CD4-positive, alpha-beta memory T cell (primary cell): ENCODE results near the gene STAC2. TPM values are rescaled to one million over a fixed set of nuclear protein-coding genes. Genes with fewer than 3 reads are reported as not detected.

Source experiments
- CTCF ChIA-PET: fragments of 350-600 bp; sonication (Branson Sonifier 250); formaldehyde crosslinking; loops from one replicate; lab custom pipeline; 2021; ENCODE audit warnings: inconsistent platforms; ENCODE audit not compliant: partially characterized antibody; lab: Charles Lee
- POLR2A ChIA-PET: fragments of 350-600 bp; sonication (Branson Sonifier 250); formaldehyde crosslinking; loops from one replicate; lab custom pipeline; 2021; ENCODE audit not compliant: partially characterized antibody; lab: Charles Lee
- DNase-seq, 5 donors: peaks; one replicate each; pipeline versions ENCODE4 v3.0.0 to v3.0.0-alpha.2; 2020 to 2022; ENCODE audit warnings: mixed read lengths in 1 of 5
- H3K27ac ChIP-seq: one replicate; pipeline ENCODE4 v1.7.0; 2013; ENCODE audit warnings: low read depth, low read length
- H3K27me3 ChIP-seq: 2 replicates; pipeline ENCODE4 v1.7.0; 2013; ENCODE audit warnings: mild to moderate bottlenecking, low read length, moderate library complexity; ENCODE audit not compliant: insufficient read depth
- H3K36me3 ChIP-seq: 2 replicates; pipeline ENCODE4 v1.7.0; 2013; ENCODE audit warnings: mild to moderate bottlenecking, low read length, moderate library complexity; ENCODE audit not compliant: insufficient read depth
- H3K4me1 ChIP-seq: 2 replicates; pipeline ENCODE4 v1.7.0; 2013; ENCODE audit warnings: mild to moderate bottlenecking, low read length, moderate library complexity; ENCODE audit not compliant: insufficient read depth
- H3K4me3 ChIP-seq, 2 donors: one replicate each; pipeline ENCODE4 v1.7.0; 2013; ENCODE audit warnings: low read length in 2 of 2, mild to moderate bottlenecking in 1 of 2
- H3K9me3 ChIP-seq, 2 donors: one replicate each; pipeline ENCODE4 v1.7.0; 2013; ENCODE audit warnings: low read length in 2 of 2, control low read depth in 1 of 2; ENCODE audit not compliant: control insufficient read depth in 1 of 2
- H3K27ac Mint-ChIP-seq, 7 donors: one replicate each; pipeline ENCODE4 v1.8.0; 2020 to 2021; ENCODE audit warnings: mixed read lengths in 7 of 7, mild to moderate bottlenecking in 6 of 7, inconsistent platforms in 3 of 7, moderate library complexity in 3 of 7
- H3K27me3 Mint-ChIP-seq, 2 donors: one replicate each; pipeline ENCODE4 v1.8.0; 2020 to 2021; ENCODE audit warnings: mixed read lengths in 2 of 2
- H3K36me3 Mint-ChIP-seq, 2 donors: one replicate each; pipeline ENCODE4 v1.8.0; 2020 to 2021; ENCODE audit warnings: mixed read lengths in 2 of 2, inconsistent platforms in 1 of 2, mild to moderate bottlenecking in 1 of 2
- H3K4me1 Mint-ChIP-seq, 4 donors: one replicate each; pipeline ENCODE4 v1.8.0; 2020 to 2021; ENCODE audit warnings: mixed read lengths in 4 of 4, mild to moderate bottlenecking in 1 of 4
- H3K4me3 Mint-ChIP-seq, 8 donors: one replicate each; pipeline ENCODE4 v1.8.0; 2020 to 2021; ENCODE audit warnings: mixed read lengths in 8 of 8, mild to moderate bottlenecking in 7 of 8, moderate library complexity in 6 of 8, inconsistent platforms in 3 of 8
- H3K9me3 Mint-ChIP-seq, 8 donors: one replicate each; pipeline ENCODE4 v1.8.0; 2020 to 2021; ENCODE audit warnings: mixed read lengths in 8 of 8, mild to moderate bottlenecking in 5 of 8, inconsistent platforms in 3 of 8, moderate library complexity in 1 of 8
- intact Hi-C: fragments of 100-400 bp; cut with micrococcal nuclease; formaldehyde crosslinking; loops from one replicate; pipeline ENCODE4 v1.15.1; 2023
- polyA plus RNA-seq, 2 donors: library from polyadenylated mRNA; unstranded; fragments of 300-500 nt; fragmentation: Illumina TruSeq; gene quantifications; one replicate each; pipeline ENCODE4 v1.2.3, GENCODE V29; 2021
- total RNA-seq, 2 experiments: library from RNA; stranded (reverse); gene quantifications; one replicate each; pipeline ENCODE4 v1.2.3, GENCODE V29; 2021

Gene STAC2
- total and polyA plus RNA-seq, 4 experiments from 2014 or later = not detected

DNA sequence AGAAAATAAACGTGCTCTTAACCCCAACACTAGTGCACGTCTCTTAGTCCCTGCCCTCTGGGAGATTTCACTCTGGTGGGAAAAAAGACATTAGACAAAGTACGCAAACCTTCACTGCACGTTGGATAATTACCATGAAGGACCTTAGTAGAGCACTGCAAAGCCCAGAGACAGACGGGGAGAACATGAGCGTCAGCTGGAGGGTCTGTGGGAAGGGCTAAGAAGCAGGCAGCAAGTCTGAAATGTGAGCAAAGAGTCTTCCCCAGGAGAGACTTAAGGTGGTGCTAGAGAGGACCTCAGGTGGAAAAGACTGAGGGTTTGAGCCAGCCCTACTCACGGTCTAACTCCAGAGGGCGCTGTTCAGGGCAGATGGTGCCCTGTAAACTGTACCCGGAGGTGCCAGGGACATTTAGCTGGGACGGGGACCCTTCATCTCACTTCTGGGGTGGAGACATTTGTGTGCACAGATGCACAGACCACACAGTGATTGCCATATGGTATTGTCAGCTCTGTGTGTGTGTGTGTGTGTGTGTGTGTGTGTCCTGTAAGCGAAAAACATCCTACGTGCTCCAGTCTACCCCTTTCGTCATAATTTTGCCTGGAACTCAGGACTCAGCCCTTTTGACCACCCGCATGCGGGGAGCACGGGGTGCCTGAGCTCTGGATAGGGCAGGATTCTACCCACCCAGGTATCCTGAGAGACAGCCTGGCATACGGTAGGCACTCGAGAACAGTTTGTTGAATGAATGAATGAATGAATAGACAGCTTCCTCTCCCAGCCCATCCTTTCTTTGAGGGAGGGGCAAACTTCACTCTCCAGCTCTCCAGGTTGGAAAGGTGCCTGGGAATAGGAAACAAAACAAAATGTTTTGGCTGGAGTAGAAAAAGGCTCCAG lies 10.1 kb upstream of the STAC2 start:
- Mint-ChIP-seq H3K27me3 (peaks cover 4 to 11% of the 10 kb centered on the region in 2 donors), H3K36me3 (no peaks in the 10 kb centered on the region), H3K27ac (peak overlapping the region; percentile 61 to 93 (median 82)), H3K4me1 (peaks cover 31 to 45% (median 38%) of the 10 kb centered on the region in 4 donors), H3K9me3 (peaks cover 0 to 1% (median 0%) of the 10 kb centered on the region in 8 donors), H3K4me3 (peak overlapping the region in 2 of 8 donors; percentile 50 to 73)
- POLR2A ChIA-PET = interaction anchor here (0.8 to 1.7 kb wide), 5 partner anchors 9 to 82 kb away, joined by 3 to 6 read pairs (median 5); partner anchors contain the start of genes RPL19 and STAC2
- H3K9me3 ChIP-seq = no peaks in the 10 kb centered on the region
- no peaks in the 10 kb centered on the region for H3K27me3 ChIP-seq
- H3K36me3 ChIP-seq = no peaks in the 10 kb centered on the region
- peak; percentile 53 to 66 (median 56) for DNase-seq
- intact Hi-C loops = loop anchor here (1.0 to 5.0 kb wide), 2 partner anchors 8 to 39 kb away; partner anchors contain the start of gene CACNB1
- H3K4me3 ChIP-seq = no peak overlapping the region
- CTCF ChIA-PET = interaction anchor here (0.6 to 21.0 kb wide), 11 partner anchors 11 to 444 kb away, joined by 3 to 554 read pairs (median 4); partner anchors contain the start of genes ARL5C and RPL19
- H3K4me1 ChIP-seq = peaks cover 43% of the 10 kb centered on the region
- H3K27ac ChIP-seq = no peak overlapping the region

DNA sequence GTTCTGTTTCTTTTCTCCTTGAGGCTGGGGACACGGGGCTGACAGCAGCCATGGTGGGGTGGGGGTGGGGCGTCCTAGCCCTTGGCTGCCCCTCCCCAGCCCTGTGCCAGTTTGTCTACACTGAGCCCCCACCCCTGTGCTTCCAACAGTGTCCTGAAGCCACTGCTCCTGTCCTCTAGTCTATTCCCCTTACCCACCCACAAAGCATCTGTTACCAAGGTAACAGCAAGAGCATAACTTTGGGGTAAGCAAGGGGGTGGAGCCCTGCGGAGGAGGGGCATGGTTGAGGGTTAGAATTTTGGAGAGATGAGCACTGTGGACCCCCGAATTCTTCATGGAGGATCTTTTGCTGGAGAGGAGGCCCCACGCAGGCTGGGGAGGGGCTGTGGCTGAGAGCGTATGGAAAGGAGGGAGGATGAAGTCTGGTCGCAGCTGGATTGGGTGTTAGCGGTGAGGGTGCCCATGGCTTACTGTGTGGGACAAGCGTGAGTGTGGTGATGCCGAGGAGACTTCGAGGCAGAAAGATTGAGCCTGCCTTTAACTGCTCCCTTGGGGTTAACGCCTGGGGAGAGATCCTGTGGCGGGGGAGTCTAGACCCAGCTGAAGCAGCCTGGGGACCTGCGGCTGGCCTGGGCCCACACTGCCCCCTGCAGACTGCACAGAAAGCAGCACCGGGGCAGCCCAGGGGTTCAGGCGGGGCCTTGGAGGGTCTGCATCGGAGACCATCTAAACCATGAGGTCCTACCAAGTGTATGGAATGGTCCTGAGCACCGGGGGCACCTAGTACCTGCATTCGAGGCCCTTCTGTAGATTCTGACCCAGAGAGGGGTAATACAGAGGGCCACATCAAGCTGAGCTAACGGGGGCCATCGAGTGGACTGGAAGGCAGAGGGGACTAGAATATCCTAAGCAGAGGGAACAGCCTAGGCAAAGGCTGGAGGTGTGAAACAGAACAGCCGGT lies 6.1 kb upstream of the STAC2 start:
- ChIA-PET CTCF (interaction anchor here (0.6 to 21.0 kb wide), 19 partner anchors 7 to 408 kb away, joined by 3 to 554 read pairs (median 3); partner anchors contain the start of genes PLXDC1 and RPL19), POLR2A (interaction anchor here (1.0 to 1.8 kb wide), 4 partner anchors 23 to 78 kb away, joined by 3 to 6 read pairs (median 4); partner anchors contain the start of gene RPL19)
- peak; percentile 47 to 71 (median 56) for DNase-seq
- Histone ChIP-seq H3K27me3 (peaks cover 6% of the 10 kb centered on the region), H3K4me1 (peaks cover 18% of the 10 kb centered on the region), H3K36me3 (no peaks in the 10 kb centered on the region), H3K9me3 (no peaks in the 10 kb centered on the region), H3K4me3 (no peak overlapping the region), H3K27ac (no peak overlapping the region)
- Mint-ChIP-seq H3K4me3 (peak overlapping the region in 6 of 8 donors; percentile 28 to 68 (median 64)), H3K4me1 (peaks cover 11 to 21% (median 18%) of the 10 kb centered on the region in 4 donors), H3K27me3 (peaks cover 12 to 30% of the 10 kb centered on the region in 2 donors), H3K9me3 (peaks cover 0 to 1% (median 0%) of the 10 kb centered on the region in 8 donors), H3K27ac (peak overlapping the region in 5 of 7 donors; percentile 26 to 84 (median 70)), H3K36me3 (no peaks in the 10 kb centered on the region)
- intact Hi-C loops = loop anchor here (1.0 kb wide), 1 partner anchor 249 kb away; no protein-coding TSS in a partner anchor

DNA sequence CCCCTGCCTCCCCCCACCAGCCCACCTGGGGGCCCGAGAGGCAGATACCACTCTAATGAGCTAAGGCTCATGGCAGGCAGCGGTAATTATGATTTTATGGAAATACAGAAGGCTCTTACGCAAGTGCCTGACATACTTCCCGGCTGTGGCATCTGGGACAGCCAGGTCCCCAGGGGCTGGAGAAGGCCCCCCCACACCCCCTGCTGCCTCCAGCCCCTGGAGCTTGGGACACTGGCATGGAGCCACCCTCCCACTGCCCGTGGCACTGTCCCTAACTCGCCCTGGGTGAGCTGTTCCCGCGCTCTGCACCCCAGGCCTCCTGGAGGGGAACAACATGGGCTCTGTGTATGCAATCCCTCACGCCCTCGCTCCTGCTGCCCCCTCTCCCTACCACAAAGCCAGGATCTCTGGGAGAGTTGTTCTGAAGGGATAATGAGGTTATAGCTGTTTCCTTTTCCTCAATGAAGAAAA lies 5.4 kb upstream of the STAC2 start:
- Mint-ChIP-seq H3K4me3 (no peak overlapping the region), H3K4me1 (peaks cover 11 to 23% (median 19%) of the 10 kb centered on the region in 4 donors), H3K36me3 (no peaks in the 10 kb centered on the region), H3K27ac (no peak overlapping the region), H3K9me3 (peaks cover 0 to 1% (median 0%) of the 10 kb centered on the region in 8 donors), H3K27me3 (peaks cover 14 to 33% of the 10 kb centered on the region in 2 donors)
- ChIA-PET CTCF (interaction anchor here (0.7 to 21.0 kb wide), 13 partner anchors 8 to 407 kb away, joined by 3 to 554 read pairs (median 5); partner anchors contain the start of gene RPL19), POLR2A (interaction anchor here (1.2 to 1.8 kb wide), 4 partner anchors 22 to 78 kb away, joined by 3 to 6 read pairs (median 4); partner anchors contain the start of gene RPL19)
- DNase-seq = no peak
- no peak overlapping the region for H3K27ac ChIP-seq
- peaks cover 20% of the 10 kb centered on the region for H3K4me1 ChIP-seq
- peaks cover 8% of the 10 kb centered on the region for H3K27me3 ChIP-seq
- H3K36me3 ChIP-seq = no peaks in the 10 kb centered on the region
- H3K4me3 ChIP-seq = no peak overlapping the region
- intact Hi-C loops = no loop called here
- H3K9me3 ChIP-seq = no peaks in the 10 kb centered on the region

DNA sequence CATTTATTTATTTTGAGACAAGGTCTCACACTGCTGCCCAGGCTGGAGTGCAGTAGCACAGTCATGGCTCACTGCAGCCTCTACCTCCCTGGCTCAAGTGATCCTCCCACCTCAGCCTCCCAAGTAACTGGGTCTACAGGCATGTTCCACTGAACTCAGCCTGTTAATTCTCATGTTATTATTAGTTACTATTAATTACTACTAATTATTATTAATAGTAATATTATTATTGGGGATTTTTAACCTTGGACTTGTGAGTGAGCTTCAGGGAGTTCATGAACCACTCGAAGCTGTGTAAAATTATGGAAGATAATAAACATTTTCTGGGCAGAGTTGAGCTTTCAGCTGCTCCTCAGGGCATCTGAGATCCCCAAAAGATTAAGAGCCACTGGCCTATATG lies 4.6 kb upstream of the STAC2 start:
- Histone ChIP-seq H3K36me3 (no peaks in the 10 kb centered on the region), H3K4me3 (no peak overlapping the region), H3K27me3 (peaks cover 10% of the 10 kb centered on the region), H3K9me3 (no peaks in the 10 kb centered on the region), H3K4me1 (peaks cover 17% of the 10 kb centered on the region), H3K27ac (no peak overlapping the region)
- Mint-ChIP-seq H3K27me3 (peaks cover 17 to 34% of the 10 kb centered on the region in 2 donors), H3K36me3 (no peaks in the 10 kb centered on the region), H3K4me3 (no peak overlapping the region), H3K4me1 (peaks cover 10 to 20% (median 15%) of the 10 kb centered on the region in 4 donors), H3K27ac (no peak overlapping the region), H3K9me3 (no peaks in the 10 kb centered on the region)
- ChIA-PET CTCF (interaction anchor here (1.1 to 21.0 kb wide), 6 partner anchors 8 to 65 kb away, joined by 3 to 554 read pairs (median 9); partner anchors contain the start of gene RPL19), POLR2A (interaction anchor here (1.5 kb wide), 1 partner anchor 24 kb away, joined by 5 read pairs; no protein-coding TSS in a partner anchor)
- no peak for DNase-seq
- intact Hi-C loops = no loop called here

- peaks cover 18 to 36% of the 10 kb centered on the region in 2 donors for H3K27me3 Mint-ChIP-seq
- Histone ChIP-seq H3K4me1 (peaks cover 26% of the 10 kb centered on the region), H3K4me3 (no peak overlapping the region), H3K36me3 (no peaks in the 10 kb centered on the region), H3K27ac (no peak overlapping the region), H3K9me3 (no peaks in the 10 kb centered on the region), H3K27me3 (peaks cover 11% of the 10 kb centered on the region)
- POLR2A ChIA-PET = no interaction called here
- H3K36me3 Mint-ChIP-seq = no peaks in the 10 kb centered on the region
- H3K4me1 Mint-ChIP-seq = peaks cover 11 to 19% (median 15%) of the 10 kb centered on the region in 4 donors
- no peak overlapping the region for H3K4me3 Mint-ChIP-seq
- no peaks in the 10 kb centered on the region for H3K9me3 Mint-ChIP-seq
- no peak for DNase-seq
- no peak overlapping the region for H3K27ac Mint-ChIP-seq
- CTCF ChIA-PET = interaction anchor here (1.1 to 21.0 kb wide), 2 partner anchors 9 to 22 kb away, joined by 3 to 554 read pairs; partner anchors contain the start of gene RPL19
- intact Hi-C loops = no loop called here
These were observed 3.6 kb upstream of the STAC2 start for GRCh38 chr17:39229274-39229913.
